Measurements from ENCODE around the gene NCKAP1.
"Not testable (repeated sequence)": the region's sequence is repeated elsewhere in the genome, so short reads cannot be mapped to it uniquely, and the experiment has no call there.

Gene NCKAP1

GRCh38 chr2:182897137-182897536 lies 141.1 kb downstream of the NCKAP1 start:
- H3K4me3 ChIP-seq (ENCODE audit: low read depth, low read length) = no peak overlapping the region
- DNase-seq (ENCODE audit: low read depth) = no peak
- in situ Hi-C loops (cut with HindIII; ENCODE audit: low sequenced_read_pairs) = no loop called here
- no peak for TF ChIP-seq CTCF (IDR thresholded peaks at IDR 0.05; ENCODE audit: low read depth, low read length, missing control alignments)

DNA sequence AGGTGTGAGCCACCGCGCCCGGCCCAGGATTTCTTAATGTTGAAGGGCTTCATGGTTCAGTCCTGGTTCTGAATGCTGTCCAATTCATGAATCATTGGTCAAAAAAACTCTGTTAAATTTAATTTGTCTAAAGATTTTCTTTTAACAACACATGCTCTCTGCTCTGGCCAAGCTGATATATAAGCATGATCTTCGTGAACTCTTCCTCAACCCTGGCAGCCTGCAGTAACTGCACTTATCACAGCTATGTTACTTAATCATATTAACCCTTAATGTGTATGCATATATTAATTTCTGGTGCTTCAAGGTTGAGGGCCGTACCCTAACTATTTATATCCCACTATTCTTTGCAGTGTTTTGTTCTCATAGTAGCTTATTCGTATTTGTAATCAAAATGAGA lies 142.5 kb downstream of the NCKAP1 start:
- no peak overlapping the region for H3K4me3 ChIP-seq (ENCODE audit: low read depth, low read length)
- no peak for DNase-seq (ENCODE audit: low read depth)
- in situ Hi-C loops (cut with HindIII; ENCODE audit: low sequenced_read_pairs) = no loop called here
- TF ChIP-seq CTCF (IDR thresholded peaks at IDR 0.05; ENCODE audit: low read depth, low read length, missing control alignments) = no peak

DNA sequence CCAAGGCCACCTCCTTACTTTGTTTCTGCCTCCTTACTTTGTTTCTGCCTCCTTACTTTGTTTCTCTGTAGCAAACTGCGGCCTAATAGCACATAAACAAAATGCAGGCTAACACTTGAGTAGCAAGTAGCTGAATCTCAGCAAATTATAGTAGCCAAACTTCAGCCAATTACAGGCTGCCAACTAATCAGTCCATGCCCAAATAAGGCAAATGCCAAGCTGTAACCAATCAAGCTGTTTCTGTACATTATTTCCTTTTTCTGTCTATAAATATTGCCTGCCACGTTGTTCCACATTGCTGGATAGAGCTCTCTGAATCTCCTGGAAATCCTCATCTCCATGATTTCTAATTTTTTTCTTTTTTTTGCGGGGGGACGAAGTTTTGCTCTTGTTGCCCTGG lies 143.1 kb downstream of the NCKAP1 start:
- no peak overlapping the region for H3K4me3 ChIP-seq (ENCODE audit: low read depth, low read length)
- DNase-seq (ENCODE audit: low read depth) = no peak
- no peak for TF ChIP-seq CTCF (IDR thresholded peaks at IDR 0.05; ENCODE audit: low read depth, low read length, missing control alignments)
- in situ Hi-C loops (cut with HindIII; ENCODE audit: low sequenced_read_pairs) = no loop called here

- in situ Hi-C loops (cut with HindIII; ENCODE audit: low sequenced_read_pairs) = no loop called here
Measured at GRCh38 chr2:182894174-182894573, 144.1 kb downstream of the NCKAP1 start.

DNA sequence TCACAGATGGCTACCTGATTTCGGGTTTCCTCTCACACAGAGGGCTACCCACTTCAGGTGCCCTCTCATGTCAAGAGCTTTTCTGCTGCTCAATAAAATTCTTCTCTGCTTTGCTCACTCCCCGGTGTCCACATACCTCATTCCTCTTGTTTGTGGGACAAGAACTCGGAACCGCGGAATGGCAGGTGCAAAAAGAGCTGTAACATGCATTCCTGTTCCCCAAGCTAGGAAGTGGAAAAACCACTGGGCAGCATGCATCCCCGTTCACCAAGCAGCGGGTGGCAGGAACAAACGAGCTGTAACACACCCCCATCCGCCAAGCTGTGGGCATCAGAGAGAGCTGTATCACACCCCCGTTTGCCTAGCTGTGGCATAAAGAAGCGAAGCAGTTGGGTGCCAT lies 144.6 kb downstream of the NCKAP1 start:
- no peak for DNase-seq (ENCODE audit: low read depth)
- in situ Hi-C loops (cut with HindIII; ENCODE audit: low sequenced_read_pairs) = no loop called here
- no peak for TF ChIP-seq CTCF (IDR thresholded peaks at IDR 0.05; ENCODE audit: low read depth, low read length, missing control alignments)
- H3K4me3 ChIP-seq (ENCODE audit: low read depth, low read length) = no peak overlapping the region

More at GRCh38 chr2:182894174-182894573, 144.1 kb downstream of the NCKAP1 start:
- no peak overlapping the region for H3K4me3 ChIP-seq (ENCODE audit: low read depth, low read length)
- DNase-seq (ENCODE audit: low read depth) = no peak
- no peak for TF ChIP-seq CTCF (IDR thresholded peaks at IDR 0.05; ENCODE audit: low read depth, low read length, missing control alignments)

DNA sequence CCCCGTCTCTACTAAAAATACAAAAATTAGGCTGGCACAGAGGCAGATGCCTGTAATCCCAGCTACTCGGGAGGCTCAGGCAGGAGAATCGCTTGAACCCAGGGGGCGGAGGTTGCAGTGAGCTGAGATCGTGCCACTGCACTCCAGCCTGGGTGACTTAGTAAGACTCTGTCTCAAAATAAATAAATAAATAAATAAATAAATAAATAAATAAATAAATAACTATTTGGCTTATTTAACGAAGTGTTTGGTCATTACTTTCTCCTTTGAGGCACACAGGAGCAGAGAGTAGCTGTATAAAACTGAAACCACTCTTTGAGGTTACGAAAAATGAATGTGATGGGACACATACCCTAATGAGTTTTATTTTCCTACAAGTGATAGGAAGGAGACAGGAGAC lies 145.2 kb downstream of the NCKAP1 start:
- DNase-seq (ENCODE audit: low read depth); in situ Hi-C loops (cut with HindIII; ENCODE audit: low sequenced_read_pairs); H3K4me3 ChIP-seq (ENCODE audit: low read depth, low read length): not testable (repeated sequence)

- DNase-seq (ENCODE audit: low read depth) = no peak
- TF ChIP-seq CTCF (IDR thresholded peaks at IDR 0.05; ENCODE audit: low read depth, low read length, missing control alignments) = no peak
- no peak overlapping the region for H3K4me3 ChIP-seq (ENCODE audit: low read depth, low read length)
- in situ Hi-C loops (cut with HindIII; ENCODE audit: low sequenced_read_pairs) = no loop called here
Measured at GRCh38 chr2:182891611-182892010, 146.6 kb downstream of the NCKAP1 start.
